HEK293 (cell line): ENCODE measurements around the gene CNOT8.
A peak's percentile ranks its signal among the peaks of the same experiment; 100 is the strongest.
"Not testable (repeated sequence)": the region's sequence is repeated elsewhere in the genome, so short reads cannot be mapped to it uniquely, and the experiment has no call there.

ENCODE experiments used
- CTCF ChIA-PET: fragments of 350-600 bp; formaldehyde crosslinking; extraction: SDS; loops from one replicate; lab custom pipeline; 2021; ENCODE audit warnings: antibody characterized with exemption; lab: Yijun Ruan, JAX
- POLR2A ChIA-PET: fragments of 300-600 bp; formaldehyde crosslinking; extraction: SDS; loops from one replicate; lab custom pipeline; 2020; ENCODE audit warnings: antibody characterized with exemption, inconsistent platforms; lab: Yijun Ruan, JAX
- H3K27ac ChIP-seq: fragments of 200-500 bp; sonication (Bioruptor generic); 2 replicates; pipeline ENCODE4 v1.5.1; 2014; ENCODE audit warnings: low read depth, low read length, control low read depth, inconsistent platforms; ENCODE audit errors: extremely low read depth
- H3K36me3 ChIP-seq, 2 experiments: fragments of 200-500 bp in 1 of 2; sonication (Bioruptor generic) in 1 of 2; 1 replicate in 1 of 2; 2 replicates in 1 of 2; pipeline ENCODE4 v1.5.1; 2014 to 2017; ENCODE audit warnings: inconsistent platforms in 2 of 2, low read length in 2 of 2; ENCODE audit not compliant: control insufficient read depth in 2 of 2, insufficient read depth in 1 of 2
- H3K4me1 ChIP-seq: fragments of 200-500 bp; sonication (Bioruptor generic); 2 replicates; pipeline ENCODE4 v1.5.1; 2014; ENCODE audit warnings: mild to moderate bottlenecking, low read length, inconsistent platforms; ENCODE audit not compliant: control insufficient read depth, insufficient read depth
- H3K4me3 ChIP-seq: 2 replicates; pipeline ENCODE4 v1.5.1; 2011; ENCODE audit warnings: low read depth, mild to moderate bottlenecking, control low read depth, low read length, moderate library complexity
- H3K9me3 ChIP-seq: fragments of 200-500 bp; sonication (Bioruptor generic); 2 replicates; pipeline ENCODE4 v1.5.1; 2014; ENCODE audit warnings: low read depth, low read length, inconsistent platforms; ENCODE audit not compliant: control insufficient read depth, insufficient read depth
- BCL11A ChIP-seq: fragments of 450-650 bp; formaldehyde crosslinking; IDR thresholded peaks from 2 replicates; pipeline ENCODE4 v1.5.1; 2016; ENCODE audit warnings: low read depth, missing biosample characterization, missing genetic modification characterization
- EGR2 ChIP-seq: fragments of 450-650 bp; formaldehyde crosslinking; IDR thresholded peaks from 2 replicates; pipeline ENCODE4 v1.5.1; 2016; ENCODE audit warnings: low read depth, missing biosample characterization, missing genetic modification characterization
- HOXD13 ChIP-seq: sonication (generic); formaldehyde crosslinking; IDR thresholded peaks from 2 replicates; pipeline ENCODE4 v1.8.0; 2022; ENCODE audit warnings: missing genetic modification reagents, borderline replicate concordance
- KLF17 ChIP-seq: fragments of 450-650 bp; formaldehyde crosslinking; IDR thresholded peaks from 2 replicates; pipeline ENCODE4 v1.5.1; 2016; ENCODE audit warnings: missing biosample characterization, missing genetic modification characterization
- KLF7 ChIP-seq: fragments of 450-650 bp; formaldehyde crosslinking; IDR thresholded peaks from 2 replicates; pipeline ENCODE4 v1.5.1; 2016; ENCODE audit warnings: missing biosample characterization, missing genetic modification characterization, borderline replicate concordance
- OVOL3 ChIP-seq: fragments of 450-650 bp; formaldehyde crosslinking; IDR thresholded peaks from 2 replicates; pipeline ENCODE4 v1.5.1; 2016; ENCODE audit warnings: missing biosample characterization, missing genetic modification characterization
- SP3 ChIP-seq: fragments of 450-650 bp; formaldehyde crosslinking; IDR thresholded peaks from 2 replicates; pipeline ENCODE4 v1.5.1; 2016; ENCODE audit warnings: missing biosample characterization, missing genetic modification characterization
- TCF7L2 ChIP-seq: IDR thresholded peaks from 2 replicates; pipeline ENCODE4 v1.6.1; 2011; ENCODE audit warnings: low read depth, mild to moderate bottlenecking, inconsistent platforms, low read length, moderate library complexity, borderline replicate concordance
- ZBTB20 ChIP-seq: fragments of 450-650 bp; formaldehyde crosslinking; IDR thresholded peaks from 2 replicates; pipeline ENCODE4 v1.5.1; 2016; ENCODE audit warnings: missing biosample characterization, missing genetic modification characterization
- ZEB2 ChIP-seq: fragments of 450-650 bp; formaldehyde crosslinking; IDR thresholded peaks from 2 replicates; pipeline ENCODE4 v1.5.1; 2016; ENCODE audit warnings: missing biosample characterization, missing genetic modification characterization
- ZNF202 ChIP-seq: fragments of 450-650 bp; formaldehyde crosslinking; IDR thresholded peaks from 2 replicates; pipeline ENCODE4 v1.5.1; 2016; ENCODE audit warnings: missing biosample characterization, missing genetic modification characterization, borderline replicate concordance
- ZNF302 ChIP-seq: fragments of 450-650 bp; formaldehyde crosslinking; IDR thresholded peaks from 2 replicates; pipeline ENCODE4 v1.5.1; 2016; ENCODE audit warnings: missing biosample characterization, missing genetic modification characterization, low read depth
- ZNF324 ChIP-seq: fragments of 450-650 bp; formaldehyde crosslinking; IDR thresholded peaks from 2 replicates; pipeline ENCODE4 v1.5.1; 2016; ENCODE audit warnings: missing biosample characterization, missing genetic modification characterization
- ZNF335 ChIP-seq: fragments of 450-650 bp; formaldehyde crosslinking; conservative IDR thresholded peaks from 2 replicates; pipeline ENCODE4 v1.5.1; 2016; ENCODE audit warnings: missing biosample characterization, missing genetic modification characterization
- ZNF362 ChIP-seq: fragments of 450-650 bp; formaldehyde crosslinking; IDR thresholded peaks from 2 replicates; pipeline ENCODE4 v1.5.1; 2016; ENCODE audit warnings: missing biosample characterization, missing genetic modification characterization
- ZNF621 ChIP-seq: fragments of 450-650 bp; formaldehyde crosslinking; IDR thresholded peaks from 2 replicates; pipeline ENCODE4 v1.5.1; 2017; ENCODE audit warnings: missing biosample characterization, missing genetic modification characterization
- ZNF654 ChIP-seq: fragments of 450-650 bp; formaldehyde crosslinking; IDR thresholded peaks from 2 replicates; pipeline ENCODE4 v1.5.1; 2016; ENCODE audit warnings: low read depth, missing biosample characterization, missing genetic modification characterization
- ZNF776 ChIP-seq: fragments of 450-650 bp; formaldehyde crosslinking; IDR thresholded peaks from 2 replicates; pipeline ENCODE4 v1.5.0; 2017; ENCODE audit warnings: missing biosample characterization, missing genetic modification characterization, borderline replicate concordance
- ZSCAN30 ChIP-seq: fragments of 450-650 bp; IDR thresholded peaks from 2 replicates; pipeline ENCODE4 v1.5.1; 2018; ENCODE audit warnings: missing biosample characterization, mild to moderate bottlenecking, missing genetic modification characterization, moderate library complexity

The CNOT8 gene

DNA sequence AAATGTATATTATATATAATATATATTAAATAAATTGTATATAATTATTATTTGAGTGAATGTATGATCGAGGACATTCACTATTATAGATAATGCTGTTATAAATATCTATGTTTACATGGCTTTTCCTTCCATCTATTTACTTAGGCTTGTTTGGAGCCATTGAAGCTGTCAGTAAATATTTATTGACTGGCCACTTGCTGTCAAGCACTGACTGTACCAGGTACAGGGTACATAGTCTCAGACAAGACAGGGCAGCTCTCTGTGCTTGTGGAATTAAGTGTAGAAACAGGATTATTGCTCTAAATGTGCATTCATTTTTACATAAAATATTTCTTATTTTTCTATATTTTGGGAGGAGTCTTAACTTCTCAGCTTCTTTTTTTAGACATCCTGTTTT is 24.4 kb upstream of the CNOT8 start:
- Histone ChIP-seq H3K27ac (no peak overlapping the region), H3K4me3 (no peak overlapping the region), H3K9me3 (no peaks in the 10 kb centered on the region), H3K36me3 (peaks cover 12 to 30% of the 10 kb centered on the region in 2 experiments; a peak in 2 of 3 replicates), H3K4me1 (peaks cover 12% of the 10 kb centered on the region; the same call in 1 of the 2 replicates)
- POLR2A ChIA-PET, result no interaction called here
- no peak for TF ChIP-seq ZEB2 (tag by site-specific recombination)
- no peak for TF ChIP-seq EGR2 (tag by site-specific recombination)
- TF ChIP-seq ZNF654 (tag by site-specific recombination), result no peak
- no peak for TF ChIP-seq KLF7 (tag by site-specific recombination)
- no peak for TF ChIP-seq ZNF621 (tag by site-specific recombination)
- no peak for TF ChIP-seq ZNF302 (tag by site-specific recombination)
- CTCF ChIA-PET, result no interaction called here

GRCh38 chr5:154835701-154836052 is 22.8 kb upstream of the CNOT8 start:
- Histone ChIP-seq H3K36me3 (peaks cover 12 to 13% of the 10 kb centered on the region in 2 experiments; a peak in 2 of 3 replicates), H3K4me1 (peaks cover 12% of the 10 kb centered on the region; the same call in 1 of the 2 replicates)
- POLR2A ChIA-PET, result interaction anchor here (0.7 to 1.6 kb wide), 5 partner anchors 9 to 33 kb away, joined by 3 to 11 read pairs (median 4); partner anchors contain the start of gene FAXDC2
- H3K27ac ChIP-seq, CTCF ChIA-PET, H3K9me3 ChIP-seq, H3K4me3 ChIP-seq: not testable (repeated sequence)
- TF ChIP-seq ZBTB20 (tag by site-specific recombination) (peak; percentile 0; the same call in 1 of the 2 replicates), ZNF362 (tag by site-specific recombination) (peak; percentile 92)

DNA sequence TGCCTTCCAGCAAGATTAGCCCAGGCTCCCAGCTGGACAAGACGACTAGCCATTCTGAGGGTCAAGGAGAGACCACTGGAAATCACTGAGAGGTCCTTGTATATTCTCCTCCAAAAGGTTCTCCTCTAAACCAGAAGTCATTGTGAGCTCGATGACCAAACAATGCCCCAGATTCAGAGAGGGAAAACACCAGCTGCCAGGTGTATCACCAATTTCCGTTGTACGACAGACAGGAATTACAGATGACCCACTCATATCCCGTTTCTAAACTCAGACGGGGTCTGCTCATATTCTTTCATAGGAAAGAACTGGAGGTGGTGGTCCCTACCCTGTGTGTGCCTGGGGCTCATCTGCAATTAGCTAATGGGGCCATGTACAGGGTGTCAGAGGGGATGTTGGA is 22.2 kb upstream of the CNOT8 start:
- no peak overlapping the region for H3K4me3 ChIP-seq
- ChIA-PET POLR2A (interaction anchor here (0.7 kb wide), 1 partner anchor 32 kb away, joined by 11 read pairs; no protein-coding TSS in a partner anchor), CTCF (no interaction called here)
- TF ChIP-seq BCL11A (tag by site-specific recombination), result no peak
- TF ChIP-seq, all 188 proteins: peak for 0
- peaks cover 12% of the 10 kb centered on the region; the same call in 1 of the 2 replicates for H3K4me1 ChIP-seq
- peaks cover 9% of the 10 kb centered on the region in 2 experiments; a peak in 2 of 3 replicates for H3K36me3 ChIP-seq
- no peaks in the 10 kb centered on the region for H3K9me3 ChIP-seq
- no peak overlapping the region for H3K27ac ChIP-seq

DNA sequence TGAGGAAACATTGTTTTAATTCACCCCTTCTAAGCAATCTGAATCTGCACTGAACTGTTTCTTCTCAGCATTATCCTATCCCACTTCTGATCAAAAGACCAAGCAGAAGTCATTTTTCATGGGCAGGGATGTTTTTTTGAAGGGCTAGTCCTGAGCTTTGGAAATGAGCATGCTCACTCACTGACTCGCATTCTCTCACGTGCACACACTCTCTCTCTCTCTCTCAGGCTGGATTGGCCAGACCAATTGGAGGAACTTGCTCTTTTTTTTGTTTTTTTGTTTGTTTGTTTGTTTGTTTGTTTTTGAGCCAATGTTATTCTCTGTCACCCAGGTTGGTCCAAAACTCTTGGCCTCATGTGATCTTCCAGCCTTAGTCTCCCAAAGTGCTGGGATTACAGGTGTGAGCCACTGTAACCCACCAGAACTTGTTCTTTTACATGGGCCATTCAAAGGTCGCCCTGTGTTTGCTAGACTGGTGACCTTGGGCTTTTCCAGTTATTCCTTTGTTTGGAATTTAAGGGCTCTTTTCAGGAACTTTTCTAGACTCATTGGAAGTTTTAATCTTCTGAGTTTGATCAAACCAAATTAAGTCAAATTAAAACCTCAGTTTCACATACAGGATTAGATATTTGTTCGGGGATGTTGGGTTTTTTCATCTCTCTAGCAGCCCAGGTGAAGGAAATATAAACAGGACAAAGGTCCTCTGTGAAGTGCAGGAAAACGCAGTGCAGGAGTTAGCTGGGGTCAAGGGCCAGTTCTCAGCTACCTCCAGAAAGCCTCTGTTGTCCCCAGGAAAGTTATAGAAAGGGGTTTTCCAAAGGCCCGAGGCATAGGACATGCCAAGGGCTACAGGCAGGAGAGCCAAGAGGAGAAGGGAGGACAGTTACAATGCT is 21.2 kb upstream of the CNOT8 start:
- Histone ChIP-seq H3K36me3 (peaks cover 2 to 4% of the 10 kb centered on the region in 2 experiments; a peak in 2 of 3 replicates), H3K4me1 (peaks cover 12% of the 10 kb centered on the region; the same call in 1 of the 2 replicates), H3K9me3 (no peaks in the 10 kb centered on the region), H3K27ac (no peak overlapping the region), H3K4me3 (no peak overlapping the region)
- POLR2A ChIA-PET, result no interaction called here
- CTCF ChIA-PET, result no interaction called here
- no peak for TF ChIP-seq ZNF776 (tag by site-specific recombination)
- no peak for TF ChIP-seq ZSCAN30
- no peak for TF ChIP-seq SP3 (tag by site-specific recombination)
- no peak for TF ChIP-seq ZNF324 (tag by site-specific recombination)
- no peak for TF ChIP-seq OVOL3 (tag by site-specific recombination)
- TF ChIP-seq TCF7L2, result no peak
- no peak for TF ChIP-seq KLF17 (tag by site-specific recombination)
- no peak for TF ChIP-seq EGR2 (tag by site-specific recombination)
- TF ChIP-seq HOXD13, result no peak
- no peak for TF ChIP-seq ZNF202 (tag by site-specific recombination)
- TF ChIP-seq ZNF335 (tag by site-specific recombination), result no peak
